ENCODE measurements around the gene FRAS1.

GRCh38 chr4:78129383-78130108 lies 72.4 kb downstream of the FRAS1 start:
- TF ChIP-seq CTCF (IDR thresholded peaks at IDR 0.05) (no peak), POLR2A (IDR thresholded peaks at IDR 0.05) (no peak)

All from uterus (tissue), 2 donors.